ENCODE measurements around the gene IL4R. TPM values are rescaled to one million over a fixed set of nuclear protein-coding genes. Genes with fewer than 3 reads are reported as not detected.

The IL4R gene
- total and polyA plus RNA-seq, 2 of the 13 experiments (the other 11 are each of a cell fraction or from before 2014, with no cell fraction given) = 15.9 to 49.6 TPM

- DNase-seq (ENCODE audit: low spot score) (no peak), ATAC-seq (no peak), FAIRE-seq (no peak)
- no peak overlapping the region for H3K27ac ChIP-seq (ENCODE audit: extremely low read length, insufficient read depth, low read length)
- in situ Hi-C loops (cut with HindIII; ENCODE audit: extremely low pct_ligation_motif_present, low pct_unique_long_range_greater_than_20kb) (no loop called here), intact Hi-C loops (cut with micrococcal nuclease; ENCODE audit: unreplicated experiment) (no loop called here)
- POLR2A ChIA-PET = no interaction called here
- no peak overlapping the region for H3K4me2 ChIP-seq (ENCODE audit: low read depth, low read length)
- H3K36me3 ChIP-seq (replicated peaks in 1 of 2; ENCODE audit: control insufficient read depth in 1 of 2, insufficient read depth in 2 of 2, low read length in 2 of 2) = no peaks in the 10 kb centered on the region
- no peak overlapping the region for H2AFZ ChIP-seq (ENCODE audit: low read length)
- H3K27me3 ChIP-seq (ENCODE audit: control insufficient read depth in 1 of 2, insufficient read depth in 2 of 2, low read length in 2 of 2) = no peaks in the 10 kb centered on the region; a peak in 2 of 5 replicates
- BruUV-seq (replicated peaks) = no TSS peak
- CTCF ChIA-PET (ENCODE audit: low intra/inter-chr PET ratio, low total read pairs) = no interaction called here
- 19% methylated on average over 2 of the region's 2 CpGs for WGBS (ENCODE audit: low lambda C conversion rate)
- no peak overlapping the region for H3K9ac ChIP-seq (ENCODE audit: insufficient read depth, low read depth, low read length)
- H3K9me3 ChIP-seq (ENCODE audit: low read length) = no peaks in the 10 kb centered on the region
- H3K79me2 ChIP-seq (ENCODE audit: insufficient read depth, low read length) = no peaks in the 10 kb centered on the region
- no peak overlapping the region for H3K4me3 ChIP-seq (replicated peaks in 1 of 3; ENCODE audit: insufficient read depth in 1 of 3, low read depth in 2 of 3, low read length in 3 of 3)
- H4K20me1 ChIP-seq (ENCODE audit: insufficient read depth, low read length) = no peaks in the 10 kb centered on the region
- TF ChIP-seq ZFP36L1 (CRISPR knock-in tag; IDR thresholded peaks at IDR 0.05) (no peak), ZNF615 (CRISPR knock-in tag; IDR thresholded peaks at IDR 0.05; ENCODE audit: borderline replicate concordance) (no peak), GMEB1 (CRISPR knock-in tag; IDR thresholded peaks at IDR 0.05; ENCODE audit: borderline replicate concordance) (no peak), GPN1 (CRISPR knock-in tag; IDR thresholded peaks at IDR 0.05; ENCODE audit: borderline replicate concordance) (no peak), GTF2F1 (IDR thresholded peaks at IDR 0.05; ENCODE audit: low read length) (no peak), MAFK (conservative IDR thresholded peaks at IDR 0.05 in 1 of 2, IDR thresholded peaks at IDR 0.05 in 1 of 2; ENCODE audit: low read length in 2 of 2) (no peak), ZNF841 (CRISPR knock-in tag; IDR thresholded peaks at IDR 0.05; ENCODE audit: borderline replicate concordance) (no peak), THYN1 (CRISPR knock-in tag; IDR thresholded peaks at IDR 0.05; ENCODE audit: borderline replicate concordance, low read depth) (no peak), ZNF737 (CRISPR knock-in tag; IDR thresholded peaks at IDR 0.05; ENCODE audit: borderline replicate concordance) (no peak), ZNF589 (CRISPR knock-in tag; conservative IDR thresholded peaks at IDR 0.05) (no peak), ZMYM3 (CRISPR knock-in tag; IDR thresholded peaks at IDR 0.05) (no peak), TSC22D2 (CRISPR knock-in tag; IDR thresholded peaks at IDR 0.05; ENCODE audit: borderline replicate concordance) (no peak), GFI1 (CRISPR knock-in tag; IDR thresholded peaks at IDR 0.05; ENCODE audit: borderline replicate concordance) (no peak), ZZZ3 (CRISPR knock-in tag; IDR thresholded peaks at IDR 0.05; ENCODE audit: borderline replicate concordance) (no peak), FOSL1 (CRISPR knock-in tag; IDR thresholded peaks at IDR 0.05; ENCODE audit: borderline replicate concordance) (no peak), PRMT3 (CRISPR knock-in tag; IDR thresholded peaks at IDR 0.05; ENCODE audit: borderline replicate concordance, low read depth) (no peak)
- TF ChIP-seq, protein P1, sequence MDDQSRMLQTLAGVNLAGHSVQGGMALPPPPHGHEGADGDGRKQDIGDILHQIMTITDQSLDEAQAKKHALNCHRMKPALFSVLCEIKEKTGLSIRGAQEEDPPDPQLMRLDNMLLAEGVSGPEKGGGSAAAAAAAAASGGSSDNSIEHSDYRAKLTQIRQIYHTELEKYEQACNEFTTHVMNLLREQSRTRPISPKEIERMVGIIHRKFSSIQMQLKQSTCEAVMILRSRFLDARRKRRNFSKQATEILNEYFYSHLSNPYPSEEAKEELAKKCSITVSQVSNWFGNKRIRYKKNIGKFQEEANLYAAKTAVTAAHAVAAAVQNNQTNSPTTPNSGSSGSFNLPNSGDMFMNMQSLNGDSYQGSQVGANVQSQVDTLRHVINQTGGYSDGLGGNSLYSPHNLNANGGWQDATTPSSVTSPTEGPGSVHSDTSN (CRISPR knock-in tag; IDR thresholded peaks at IDR 0.05; ENCODE audit: borderline replicate concordance) = no peak
- TF ChIP-seq, protein P2, sequence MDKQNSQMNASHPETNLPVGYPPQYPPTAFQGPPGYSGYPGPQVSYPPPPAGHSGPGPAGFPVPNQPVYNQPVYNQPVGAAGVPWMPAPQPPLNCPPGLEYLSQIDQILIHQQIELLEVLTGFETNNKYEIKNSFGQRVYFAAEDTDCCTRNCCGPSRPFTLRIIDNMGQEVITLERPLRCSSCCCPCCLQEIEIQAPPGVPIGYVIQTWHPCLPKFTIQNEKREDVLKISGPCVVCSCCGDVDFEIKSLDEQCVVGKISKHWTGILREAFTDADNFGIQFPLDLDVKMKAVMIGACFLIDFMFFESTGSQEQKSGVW (CRISPR knock-in tag; IDR thresholded peaks at IDR 0.05; ENCODE audit: borderline replicate concordance) = no peak
- no peaks in the 10 kb centered on the region for H3K4me1 ChIP-seq (ENCODE audit: insufficient read depth, low read length)
Observed at GRCh38 chr16:27304102-27304501, 9.7 kb upstream of the IL4R start.

All from HepG2 (cell line).